Mesenchymal stem cell (in vitro differentiated cells and primary cell): Measurements from ENCODE around the gene PRKCA. TPM values are rescaled to one million over a fixed set of nuclear protein-coding genes. Genes with fewer than 3 reads are reported as not detected.
"Not testable (repeated sequence)": the region's sequence is repeated elsewhere in the genome, so short reads cannot be mapped to it uniquely, and the experiment has no call there.

Experiments used
- DNase-seq: peaks from one replicate; pipeline ENCODE4 v3.0.0-alpha.2; 2013
- H2AFZ ChIP-seq: one replicate; pipeline ENCODE4 v1.6.1; 2013; ENCODE audit warnings: low read depth, mild to moderate bottlenecking, control low read depth, inconsistent platforms, low read length, moderate library complexity
- H2AK5ac ChIP-seq: 2 replicates; pipeline ENCODE4 v1.6.1; 2013; ENCODE audit warnings: low read length, moderate library complexity, mild to moderate bottlenecking, inconsistent platforms; ENCODE audit not compliant: severe bottlenecking
- H2BK120ac ChIP-seq: one replicate; pipeline ENCODE4 v1.6.1; 2013; ENCODE audit warnings: low read depth, mild to moderate bottlenecking, inconsistent platforms, low read length, moderate library complexity
- H2BK12ac ChIP-seq, 2 experiments: one replicate each; pipeline ENCODE4 v1.6.1; 2013; ENCODE audit warnings: inconsistent platforms in 2 of 2, low read length in 2 of 2, mild to moderate bottlenecking in 2 of 2, moderate library complexity in 2 of 2, control low read depth in 1 of 2
- H2BK15ac ChIP-seq: one replicate; pipeline ENCODE4 v1.6.1; 2013; ENCODE audit warnings: mild to moderate bottlenecking, low read depth, inconsistent platforms; ENCODE audit not compliant: poor library complexity, severe bottlenecking
- H2BK5ac ChIP-seq: 2 replicates; pipeline ENCODE4 v1.6.1; 2013; ENCODE audit warnings: low read depth, mild to moderate bottlenecking, low read length, control low read depth, inconsistent platforms; ENCODE audit not compliant: poor library complexity, severe bottlenecking
- H3K14ac ChIP-seq, 2 experiments: one replicate each; pipeline ENCODE4 v1.6.1; 2013; ENCODE audit warnings: inconsistent platforms in 2 of 2, low read length in 2 of 2, control low read depth in 1 of 2, mild to moderate bottlenecking in 1 of 2, moderate library complexity in 1 of 2
- H3K18ac ChIP-seq, 2 experiments: one replicate each; pipeline ENCODE4 v1.6.1; 2013; ENCODE audit warnings: inconsistent platforms in 2 of 2, low read length in 2 of 2, control low read depth in 1 of 2, low read depth in 1 of 2, mild to moderate bottlenecking in 1 of 2
- H3K23ac ChIP-seq, 2 experiments: one replicate each; pipeline ENCODE4 v1.6.1; 2013; ENCODE audit warnings: inconsistent platforms in 2 of 2, low read length in 2 of 2, mild to moderate bottlenecking in 2 of 2, moderate library complexity in 2 of 2, control low read depth in 1 of 2
- H3K27ac ChIP-seq: 2 replicates; pipeline ENCODE4 v1.5.1; 2013; ENCODE audit warnings: mild to moderate bottlenecking, moderate library complexity, low read length, control low read depth, inconsistent platforms; ENCODE audit not compliant: poor library complexity, severe bottlenecking
- H3K27me3 ChIP-seq, 2 experiments: 2 replicates each; pipeline versions ENCODE4 v1.6.1 to v1.7.0; 2013; ENCODE audit warnings: low read length in 2 of 2, mild to moderate bottlenecking in 2 of 2, moderate library complexity in 2 of 2, control low read depth in 1 of 2, inconsistent platforms in 1 of 2; ENCODE audit not compliant: control insufficient read depth in 1 of 2, insufficient read depth in 1 of 2
- H3K36me3 ChIP-seq, 2 experiments: 2 replicates each; pipeline versions ENCODE4 v1.6.1 to v1.7.0; 2013; ENCODE audit warnings: low read length in 2 of 2, control low read depth in 1 of 2, inconsistent platforms in 1 of 2, low read depth in 1 of 2, mild to moderate bottlenecking in 1 of 2; ENCODE audit not compliant: insufficient read depth in 2 of 2, control insufficient read depth in 1 of 2
- H3K4ac ChIP-seq, 2 experiments: one replicate each; pipeline ENCODE4 v1.6.1; 2013; ENCODE audit warnings: inconsistent platforms in 2 of 2, low read length in 2 of 2, mild to moderate bottlenecking in 2 of 2, moderate library complexity in 2 of 2, control low read depth in 1 of 2, low read depth in 1 of 2
- H3K4me1 ChIP-seq: 2 replicates; pipeline ENCODE4 v1.6.1; 2013; ENCODE audit warnings: low read depth, low read length, control low read depth; ENCODE audit not compliant: control insufficient read depth, insufficient read depth
- H3K4me2 ChIP-seq: 2 replicates; pipeline ENCODE4 v1.6.1; 2013; ENCODE audit warnings: low read length, mild to moderate bottlenecking, inconsistent platforms; ENCODE audit not compliant: poor library complexity, severe bottlenecking
- H3K4me3 ChIP-seq, 2 experiments: 2 replicates each; pipeline versions ENCODE4 v1.5.1 to v1.7.0; 2013; ENCODE audit warnings: low read length in 2 of 2, mild to moderate bottlenecking in 2 of 2, control low read depth in 1 of 2, low read depth in 1 of 2; ENCODE audit not compliant: insufficient read depth in 1 of 2
- H3K79me1 ChIP-seq: replicated peaks from 2 replicates; pipeline ENCODE4 v1.6.1; 2013; ENCODE audit warnings: mild to moderate bottlenecking, control low read depth, low read length, inconsistent platforms; ENCODE audit not compliant: poor library complexity, severe bottlenecking
- H3K9ac ChIP-seq: 2 replicates; pipeline ENCODE4 v1.7.0; 2013; ENCODE audit warnings: mild to moderate bottlenecking, low read length, moderate library complexity
- H3K9me3 ChIP-seq: 2 replicates; pipeline ENCODE4 v1.7.0; 2013; ENCODE audit warnings: mild to moderate bottlenecking, low read length; ENCODE audit not compliant: control insufficient read depth
- H4K8ac ChIP-seq: one replicate; pipeline ENCODE4 v1.6.1; 2013; ENCODE audit warnings: inconsistent platforms, mild to moderate bottlenecking, low read length, moderate library complexity
- H4K91ac ChIP-seq: one replicate; pipeline ENCODE4 v1.6.1; 2013; ENCODE audit warnings: mild to moderate bottlenecking, low read length, inconsistent platforms
- WGBS: methylation state at CpG from one replicate; pipeline ENCODE4 v1.1.7; 2013; ENCODE audit warnings: mixed read lengths; 5-methylcytosine and 5-hydroxymethylcytosine counted together
- polyA plus RNA-seq, 2 experiments: library from polyadenylated mRNA; stranded (reverse); fragments of 200-250 nt; gene quantifications; one replicate each; pipeline ENCODE4 v1.2.3, GENCODE V29; 2013

PRKCA gene
- polyA plus RNA-seq (2013, experiment 1 of 2) = 21.2 TPM
- 20.4 TPM for polyA plus RNA-seq (2013, experiment 2 of 2)

DNA sequence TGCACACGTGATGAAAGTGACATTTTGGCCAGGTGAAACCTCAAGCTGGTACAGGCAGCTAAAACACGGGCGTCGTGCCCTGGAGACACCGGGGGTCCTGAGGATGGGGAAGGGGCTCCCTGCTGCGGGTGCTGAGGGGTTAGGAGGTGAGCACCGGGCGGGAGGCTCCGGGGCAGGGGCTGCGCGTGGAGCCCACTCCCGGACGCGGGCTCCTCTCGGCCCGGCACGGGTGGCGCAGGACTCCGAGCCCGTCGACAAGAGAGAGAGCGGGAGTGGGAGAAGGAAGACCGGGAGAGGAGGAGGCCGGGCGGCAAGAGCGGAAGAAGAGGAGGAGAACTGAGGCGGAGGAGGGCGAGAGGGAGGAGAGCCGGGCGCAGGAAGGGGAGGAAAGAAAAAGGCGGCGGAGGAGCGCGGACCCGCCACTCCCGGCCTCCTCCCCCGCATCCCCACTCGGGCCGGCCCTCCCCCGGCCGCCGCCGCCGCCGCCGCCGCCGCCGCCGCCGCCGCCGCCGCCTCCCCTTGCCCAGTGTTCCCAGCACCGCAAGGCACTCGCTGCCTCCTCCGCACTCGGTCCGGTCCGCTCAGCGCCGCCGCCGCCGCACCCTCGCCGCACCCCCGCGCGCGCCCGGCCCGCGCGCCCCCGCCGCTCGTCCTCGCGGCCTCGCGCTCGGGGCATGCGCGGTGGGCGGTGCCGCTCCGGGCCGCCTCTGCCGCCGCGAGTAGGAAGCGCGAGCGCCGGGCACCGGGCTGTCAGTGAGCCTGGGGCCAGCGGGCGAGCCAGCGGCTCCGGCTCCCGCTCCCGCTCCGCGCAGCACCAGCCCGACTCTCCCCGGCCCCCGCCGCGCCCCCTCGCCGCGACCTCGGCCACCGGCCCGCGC lies at the start of gene PRKCA:
Gene PRKCA (plus strand): TSS at position 750 of the 878 bp plus-strand sequence.
- 1% methylated on average over 30 of the region's 117 CpGs for WGBS
- H3K18ac ChIP-seq = peak within 1 kb of the TSS; percentile 78 to 97
- DNase-seq = peak; percentile 71

GRCh38 chr17:66253458-66253857 lies 49.0 kb upstream of the PRKCA start:
- not testable (repeated sequence) for H2AK5ac ChIP-seq, H3K9ac ChIP-seq, H3K27ac ChIP-seq, H3K23ac ChIP-seq, H3K4me3 ChIP-seq, H3K18ac ChIP-seq, H3K79me1 ChIP-seq, H4K8ac ChIP-seq, H4K91ac ChIP-seq, H3K4me2 ChIP-seq, H3K14ac ChIP-seq, DNase-seq, H2BK15ac ChIP-seq, H2BK120ac ChIP-seq, H2BK5ac ChIP-seq, H3K4ac ChIP-seq, H3K4me1 ChIP-seq, H2BK12ac ChIP-seq, H3K27me3 ChIP-seq, H2AFZ ChIP-seq, H3K36me3 ChIP-seq, H3K9me3 ChIP-seq
- WGBS = 97% methylated on average over 8 of the region's 8 CpGs

More for the DNA sequence above, at the start of gene PRKCA:
- Histone ChIP-seq H3K79me1 (peaks cover 8% of the 10 kb centered on the region), H4K91ac (peak within 1 kb of the TSS; percentile 65), H3K4me3 (peak within 1 kb of the TSS; percentile 80 to 93), H3K27me3 (no peaks in the 10 kb centered on the region), H3K4me1 (peaks cover 6% of the 10 kb centered on the region), H3K36me3 (peaks cover 0 to 4% of the 10 kb centered on the region in 2 experiments), H2AFZ (peak within 1 kb of the TSS; percentile 92), H4K8ac (peak within 1 kb of the TSS; percentile 60), H3K4ac (peak within 1 kb of the TSS; percentile 68 to 80), H3K23ac (peak within 1 kb of the TSS; percentile 39 to 96), H2BK120ac (peak within 1 kb of the TSS; percentile 68), H2AK5ac (no peak within 1 kb of the TSS), H3K27ac (peak within 1 kb of the TSS; percentile 59), H2BK5ac (peak within 1 kb of the TSS; percentile 44), H3K4me2 (peak within 1 kb of the TSS; percentile 96), H3K9me3 (no peaks in the 10 kb centered on the region), H2BK15ac (peak within 1 kb of the TSS; percentile 88), H3K14ac (peak within 1 kb of the TSS in 1 of 2 experiments; percentile 87), H3K9ac (peak within 1 kb of the TSS; percentile 93), H2BK12ac (peak within 1 kb of the TSS; percentile 52 to 78)

DNA sequence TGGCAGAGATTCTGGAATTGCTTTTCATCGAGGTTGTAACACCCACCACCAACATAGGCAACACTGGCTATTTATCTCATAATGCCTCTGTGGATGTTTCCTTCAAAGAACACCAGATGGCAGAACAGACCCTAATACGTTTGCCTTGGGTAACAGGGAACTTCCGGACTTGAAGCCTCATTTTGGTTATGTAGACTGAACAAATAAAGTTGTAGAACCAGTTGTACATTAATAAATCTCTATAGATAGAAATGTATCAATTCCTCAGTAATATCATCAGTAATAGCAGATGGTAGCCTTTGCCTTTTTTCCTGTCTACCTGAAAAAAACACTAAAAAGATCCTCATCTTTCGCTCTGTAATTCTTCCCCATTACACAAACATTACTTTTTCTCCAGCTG lies 47.3 kb upstream of the PRKCA start:
- H4K8ac ChIP-seq = no peak overlapping the region
- DNase-seq = peak; percentile 83
- no peaks in the 10 kb centered on the region for H3K79me1 ChIP-seq
- no peak overlapping the region for H3K27ac ChIP-seq
- H3K18ac ChIP-seq = no peak overlapping the region
- no peak overlapping the region for H2BK12ac ChIP-seq
- WGBS = 60% methylated on average over 2 of the region's 4 CpGs
- H2BK120ac ChIP-seq = no peak overlapping the region
- no peak overlapping the region for H2AK5ac ChIP-seq
- H3K36me3 ChIP-seq = no peaks in the 10 kb centered on the region
- no peak overlapping the region for H2AFZ ChIP-seq
- no peaks in the 10 kb centered on the region for H3K27me3 ChIP-seq
- H2BK5ac ChIP-seq = no peak overlapping the region
- no peak overlapping the region for H4K91ac ChIP-seq
- H3K4me2 ChIP-seq = no peak overlapping the region
- H3K9ac ChIP-seq = peak overlapping the region; percentile 53
- no peaks in the 10 kb centered on the region for H3K9me3 ChIP-seq
- H3K4me3 ChIP-seq = no peak overlapping the region
- no peak overlapping the region for H2BK15ac ChIP-seq
- no peak overlapping the region for H3K4ac ChIP-seq
- no peak overlapping the region for H3K23ac ChIP-seq
- no peaks in the 10 kb centered on the region for H3K4me1 ChIP-seq
- H3K14ac ChIP-seq = no peak overlapping the region

- Histone ChIP-seq H3K27me3 (no peaks in the 10 kb centered on the region), H2BK120ac (no peak overlapping the region), H3K14ac (no peak overlapping the region), H3K18ac (no peak overlapping the region), H3K27ac (no peak overlapping the region), H2BK12ac (no peak overlapping the region), H3K79me1 (no peaks in the 10 kb centered on the region), H3K23ac (no peak overlapping the region), H3K4me2 (no peak overlapping the region), H3K4me1 (no peaks in the 10 kb centered on the region), H3K4ac (no peak overlapping the region), H4K91ac (no peak overlapping the region), H3K4me3 (no peak overlapping the region), H4K8ac (no peak overlapping the region), H2BK5ac (no peak overlapping the region), H2AK5ac (no peak overlapping the region), H3K9ac (peak overlapping the region; percentile 53), H3K9me3 (no peaks in the 10 kb centered on the region), H3K36me3 (no peaks in the 10 kb centered on the region), H2BK15ac (no peak overlapping the region), H2AFZ (no peak overlapping the region)
- whole genome bisulfite sequencing = 93% methylated on average over 3 of the region's 3 CpGs
- no peak for DNase-seq
Measured at GRCh38 chr17:66255527-66255971, 46.9 kb upstream of the PRKCA start.
